GM19099 (cell line): ENCODE data around the gene ENTR1.

ENCODE experiments used
- POLR2A ChIP-seq: IDR thresholded peaks from 3 replicates; pipeline ENCODE4 v1.6.1; 2011; ENCODE audit warnings: low read depth; ENCODE audit not compliant: insufficient read length; ENCODE audit errors: extremely low read depth

ENTR1 gene

DNA sequence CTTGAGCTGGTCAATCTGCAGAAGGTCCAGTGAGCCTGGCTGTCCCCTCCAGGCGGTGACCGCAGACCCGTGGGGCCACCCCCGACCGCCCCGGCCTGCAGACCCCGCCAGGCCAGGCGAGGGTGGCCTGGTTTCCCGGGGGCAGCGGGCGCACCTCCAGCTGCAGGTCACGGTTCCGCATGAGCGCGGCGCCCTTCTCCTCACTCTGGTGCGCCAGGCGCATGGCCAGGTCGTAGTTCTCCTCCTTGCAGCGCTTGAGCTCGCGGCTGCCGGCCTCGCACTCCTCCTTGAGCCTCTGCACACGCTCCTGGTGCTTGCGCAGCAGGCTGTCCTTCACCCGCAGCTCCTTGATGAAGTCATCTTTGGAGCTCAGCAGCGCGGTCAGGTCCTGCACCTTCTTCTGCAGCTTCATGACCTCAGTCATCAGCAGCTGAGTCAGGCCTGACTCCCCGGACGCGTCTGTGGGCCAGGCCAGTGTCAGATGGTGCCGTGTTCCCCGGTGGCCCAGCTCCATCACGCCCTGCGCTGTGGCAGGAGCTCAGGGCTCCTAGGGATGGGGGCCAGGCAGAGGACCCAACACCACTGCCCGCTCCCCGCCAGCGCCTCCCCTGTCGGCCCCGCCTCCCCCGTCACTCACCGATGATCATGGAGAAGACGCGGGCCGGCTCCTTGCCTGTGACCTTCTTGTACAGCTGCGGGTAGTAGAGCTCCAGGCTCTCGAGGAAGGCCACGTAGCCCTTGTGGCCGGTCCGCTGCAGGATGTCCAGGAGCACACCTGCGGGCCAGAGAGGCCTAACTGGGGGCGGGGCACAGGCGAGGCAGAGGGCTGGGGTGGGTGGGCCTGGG is 39.5 kb downstream of the ENTR1 start:
- TF ChIP-seq POLR2A = no peak

DNA sequence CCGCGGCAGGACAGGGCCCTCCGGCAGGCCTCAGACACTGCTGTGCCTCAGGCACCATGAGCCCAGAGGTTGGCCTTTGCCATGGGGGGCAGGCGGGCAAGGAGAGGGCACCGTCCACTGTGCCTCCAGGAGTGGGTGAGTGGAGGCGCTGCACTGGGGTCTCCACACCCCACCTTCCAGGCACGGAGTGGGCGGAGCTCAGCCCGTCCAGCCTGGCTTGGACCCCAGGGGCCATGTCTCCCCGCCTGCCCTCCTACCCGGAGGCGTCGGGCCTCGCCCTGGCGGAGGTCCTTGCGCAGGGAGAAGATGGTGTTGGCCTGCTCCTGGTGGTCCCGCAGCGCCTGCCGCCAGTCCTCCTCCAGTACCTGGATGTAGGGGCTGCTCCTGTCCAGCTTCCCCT is 40.4 kb downstream of the ENTR1 start:
- TF ChIP-seq POLR2A = no peak

DNA sequence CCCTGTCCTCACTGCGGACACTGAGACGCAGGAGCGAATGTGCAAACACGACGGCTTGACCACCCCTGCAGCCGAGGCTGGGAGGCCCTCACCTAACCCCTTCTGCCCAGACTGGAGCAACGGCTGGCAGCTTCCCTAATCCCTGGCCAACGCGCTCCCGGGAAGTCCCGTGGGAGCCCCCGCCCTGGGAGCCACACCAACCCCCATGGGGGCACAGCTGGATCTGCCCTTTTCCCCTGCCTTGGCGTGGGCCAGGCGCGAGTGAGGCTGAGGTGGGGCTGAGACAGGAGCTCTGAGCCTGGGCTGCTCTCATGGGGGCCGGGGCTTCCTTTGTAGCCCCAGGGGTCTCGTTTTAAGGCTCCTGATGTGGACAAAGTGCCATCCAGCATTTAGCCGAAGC is 42.2 kb downstream of the ENTR1 start:
- no peak for TF ChIP-seq POLR2A

DNA sequence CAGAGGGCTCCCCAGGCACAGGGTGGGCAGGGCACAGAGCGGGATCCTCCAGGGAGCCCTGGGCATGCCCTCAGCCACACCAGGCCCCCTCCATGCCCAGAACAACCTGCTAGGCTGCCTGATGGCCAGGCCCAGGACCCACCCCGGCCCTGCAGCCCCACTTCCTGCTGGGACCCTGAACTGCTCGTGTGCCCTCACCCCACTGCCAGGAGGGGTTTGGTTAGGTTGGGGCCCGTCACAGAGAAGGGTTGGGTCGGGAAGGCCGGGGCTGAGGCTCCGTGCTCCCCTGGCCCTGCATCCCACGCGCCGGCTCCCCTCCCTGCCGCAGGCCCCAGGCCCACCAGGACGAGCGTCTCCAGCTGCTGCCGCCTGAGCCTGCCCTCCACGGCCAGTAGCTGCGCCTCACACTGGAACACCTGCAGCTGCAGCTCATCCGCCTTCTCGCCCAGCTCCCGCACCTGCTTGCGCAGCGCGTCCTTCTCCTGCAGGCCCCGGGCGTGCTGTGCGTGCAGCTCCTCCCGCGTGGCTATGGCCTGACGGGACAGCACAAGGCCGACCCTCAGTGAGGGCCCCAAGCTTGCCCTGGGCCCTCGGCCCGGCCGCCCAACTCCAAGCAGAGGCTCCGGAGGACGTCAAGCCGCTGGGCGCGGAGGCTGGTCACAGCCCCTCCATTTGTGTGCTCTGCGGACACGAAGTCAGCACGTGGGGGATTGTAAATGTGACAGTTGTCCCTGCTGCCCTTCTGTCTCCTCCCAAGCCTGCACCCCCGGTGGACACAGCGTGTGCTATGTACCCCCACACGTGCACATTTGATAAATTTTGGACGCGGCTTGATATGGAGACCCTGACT is 42.9 kb downstream of the ENTR1 start:
- no peak for TF ChIP-seq POLR2A

DNA sequence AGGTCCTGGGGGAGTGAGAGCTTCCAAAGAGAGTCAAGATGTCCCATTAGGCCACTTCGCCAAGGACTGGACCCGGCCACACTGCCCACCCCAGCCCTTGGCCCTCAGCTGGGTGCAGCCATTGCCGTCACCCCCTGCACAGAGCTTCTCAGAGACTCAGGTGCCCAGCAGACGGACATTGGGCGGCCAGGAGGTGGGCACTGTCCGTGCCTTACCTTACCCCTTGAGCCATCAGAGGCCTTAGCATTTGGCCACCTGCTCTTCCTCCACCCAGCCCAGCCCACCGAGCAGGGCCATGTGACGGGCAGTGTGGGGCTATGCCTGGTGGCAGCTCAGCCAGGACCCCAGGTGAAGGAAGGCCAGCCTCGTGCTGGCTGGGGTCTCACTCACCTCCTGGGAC is 43.6 kb downstream of the ENTR1 start:
- no peak for TF ChIP-seq POLR2A

DNA sequence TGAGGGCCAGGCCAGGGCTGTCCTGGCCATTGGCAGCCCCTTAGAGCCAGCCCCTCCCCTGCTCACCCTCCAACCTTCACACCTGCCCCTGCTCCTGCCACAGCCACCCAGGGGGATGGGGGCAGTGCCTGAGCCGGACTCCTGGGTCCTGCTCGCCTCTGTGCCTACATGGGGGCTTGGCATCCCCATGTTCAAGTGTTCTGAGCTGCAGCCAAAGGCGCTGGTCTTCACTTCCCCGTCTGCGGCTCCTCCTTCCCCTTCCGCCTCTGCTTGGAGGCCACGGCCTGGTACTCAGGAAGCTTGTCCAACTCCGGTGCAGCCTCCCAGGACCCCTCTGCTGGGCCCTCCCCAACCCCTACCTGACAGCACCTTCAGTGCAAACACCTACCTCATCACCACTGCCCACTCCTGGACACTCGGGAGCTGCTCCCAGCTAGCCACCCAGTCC is 44.6 kb downstream of the ENTR1 start:
- no peak for TF ChIP-seq POLR2A

DNA sequence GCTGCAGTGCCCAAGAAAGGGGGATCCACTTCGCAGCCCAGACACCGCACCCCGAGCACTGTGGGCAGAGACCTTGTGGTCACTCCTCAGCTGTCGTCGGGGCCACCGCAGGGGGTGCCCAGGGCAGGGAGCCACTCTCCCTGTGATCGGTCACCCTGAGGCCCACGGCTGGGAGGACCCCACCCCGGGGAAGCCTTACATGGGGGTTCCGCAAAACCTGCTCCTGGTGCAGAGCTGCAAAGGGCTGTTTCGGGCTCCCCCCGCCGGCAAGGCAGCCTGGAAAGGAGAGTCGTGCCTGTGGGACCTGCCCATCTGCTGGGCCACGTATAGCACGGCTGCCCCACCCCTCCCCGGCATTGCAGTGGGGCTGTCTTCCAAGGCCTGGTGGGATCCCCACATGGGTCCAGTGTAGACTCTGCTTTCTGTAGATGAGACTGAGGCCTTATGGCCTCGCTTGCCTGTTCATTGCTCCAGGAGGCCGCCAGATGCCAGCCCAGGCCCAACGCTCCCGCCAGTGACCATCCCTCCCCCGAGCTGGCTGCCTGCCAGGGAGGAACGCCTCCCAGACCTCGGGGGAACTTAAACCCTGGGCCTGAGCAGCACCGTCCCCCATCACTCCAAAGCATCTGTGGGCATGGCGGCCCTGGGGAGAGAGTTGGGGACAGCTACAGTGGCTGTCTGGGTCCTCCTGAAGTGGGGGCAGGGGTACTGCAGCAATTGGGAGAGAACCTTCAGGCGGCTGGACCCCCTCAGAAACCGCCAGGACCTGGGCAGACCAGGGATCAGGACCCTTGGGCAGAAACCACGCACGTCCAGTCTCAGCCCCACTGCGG is 45.3 kb downstream of the ENTR1 start:
- TF ChIP-seq POLR2A = no peak

DNA sequence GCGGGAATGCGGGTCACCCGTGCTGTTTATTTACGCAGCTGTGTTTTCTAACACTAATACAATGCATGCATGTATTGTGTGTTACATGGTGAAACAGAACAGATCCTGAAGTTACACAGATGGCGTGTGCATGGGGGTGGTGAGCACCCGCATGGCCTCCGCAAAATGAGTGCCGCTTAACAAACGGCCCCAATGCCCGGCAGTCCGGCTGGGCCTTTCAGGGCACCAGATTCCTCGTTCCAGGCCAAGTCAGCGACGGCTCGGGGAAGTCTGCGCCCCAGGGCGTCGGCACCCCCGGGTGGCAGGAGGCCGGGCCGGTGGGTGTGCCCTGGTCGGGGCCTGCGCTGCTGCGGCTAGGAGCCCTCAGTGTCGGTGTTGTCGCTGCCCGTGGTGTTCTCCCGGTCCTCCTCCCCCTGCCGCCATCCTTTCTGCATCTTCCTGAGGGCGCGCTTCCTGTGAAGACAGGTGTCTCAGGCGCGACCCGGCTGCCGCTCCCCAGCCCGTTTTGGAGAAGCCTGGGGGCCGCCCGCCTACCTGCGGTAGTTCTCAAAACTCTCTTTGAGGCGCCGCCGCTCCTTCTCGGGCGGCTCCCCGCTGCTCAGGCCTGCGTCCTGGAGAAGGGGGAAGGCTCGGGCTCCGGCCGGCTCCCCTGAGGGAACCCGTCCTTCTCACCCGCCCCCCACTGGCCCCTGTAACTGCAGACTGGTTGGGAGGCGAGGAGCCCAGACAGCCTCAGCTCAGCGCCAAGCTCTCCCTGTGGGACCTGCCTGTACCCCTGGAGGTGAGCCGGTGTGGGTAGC is 46.3 kb downstream of the ENTR1 start:
- TF ChIP-seq POLR2A = no peak

DNA sequence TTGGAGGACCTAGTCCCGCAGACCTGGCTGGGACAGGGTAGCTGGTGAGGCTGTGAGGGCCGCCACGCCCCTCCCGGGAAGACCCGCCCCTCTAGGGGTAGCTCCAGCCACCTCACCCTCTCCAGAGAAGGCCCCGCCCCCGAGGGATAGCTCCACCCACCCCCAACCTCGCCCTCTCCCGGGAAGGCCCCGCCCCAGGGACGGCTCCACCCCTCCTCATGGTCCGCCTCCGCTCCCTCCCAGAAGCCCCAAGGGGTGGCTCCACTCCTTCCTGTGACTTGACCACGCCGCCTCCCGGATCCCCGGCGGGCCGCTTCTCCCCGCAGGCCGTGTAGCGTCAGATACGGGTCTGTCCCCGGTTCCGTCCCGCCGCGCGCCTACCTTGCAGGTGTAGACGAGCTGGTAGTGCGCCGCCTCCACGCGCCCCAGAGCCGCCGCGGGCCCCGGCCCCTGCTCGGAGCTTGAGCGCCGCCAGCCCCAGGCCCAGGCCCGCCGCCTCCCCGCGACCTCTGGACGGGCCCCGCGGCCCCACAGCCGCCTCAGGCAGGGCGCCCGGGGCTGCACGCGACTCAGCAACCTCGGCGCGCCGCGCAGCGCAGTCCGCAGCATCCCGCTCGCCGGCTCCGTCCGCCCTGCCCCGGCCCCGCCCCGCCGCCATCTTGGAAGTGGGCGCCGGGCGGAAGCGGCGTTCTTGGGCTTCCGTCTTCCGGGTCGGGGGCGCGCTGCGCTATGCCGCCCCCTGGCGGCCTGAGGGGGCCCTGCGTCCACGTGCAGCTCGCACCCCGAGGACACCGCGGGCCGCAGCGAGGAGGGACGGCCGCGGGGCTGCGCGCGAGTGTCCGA is 47.1 kb downstream of the ENTR1 start, which contains the start of gene DNLZ:
Gene DNLZ, minus strand, starts transcription at position 639 of the 843 bp plus-strand sequence. Its CDS starts 30 bp downstream, at position 609.
- peak; percentile 80 for TF ChIP-seq POLR2A

DNA sequence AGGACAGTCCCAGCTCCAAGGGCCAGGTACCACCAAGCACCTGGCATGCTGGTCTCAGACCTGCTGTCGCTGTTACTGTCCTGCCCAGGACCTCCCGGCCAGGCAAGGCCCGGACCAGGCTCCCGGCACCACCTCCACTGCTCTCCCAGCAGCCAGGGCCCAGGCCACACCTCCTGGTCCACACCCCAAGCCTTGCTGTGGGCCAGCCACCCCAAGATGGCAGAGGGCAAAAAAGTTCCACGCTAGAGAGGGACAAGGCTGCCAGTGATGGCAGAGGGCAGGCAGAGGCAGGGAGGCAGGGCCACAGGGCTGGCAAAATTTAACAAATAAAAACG is 48.0 kb downstream of the ENTR1 start:
- no peak for TF ChIP-seq POLR2A

DNA sequence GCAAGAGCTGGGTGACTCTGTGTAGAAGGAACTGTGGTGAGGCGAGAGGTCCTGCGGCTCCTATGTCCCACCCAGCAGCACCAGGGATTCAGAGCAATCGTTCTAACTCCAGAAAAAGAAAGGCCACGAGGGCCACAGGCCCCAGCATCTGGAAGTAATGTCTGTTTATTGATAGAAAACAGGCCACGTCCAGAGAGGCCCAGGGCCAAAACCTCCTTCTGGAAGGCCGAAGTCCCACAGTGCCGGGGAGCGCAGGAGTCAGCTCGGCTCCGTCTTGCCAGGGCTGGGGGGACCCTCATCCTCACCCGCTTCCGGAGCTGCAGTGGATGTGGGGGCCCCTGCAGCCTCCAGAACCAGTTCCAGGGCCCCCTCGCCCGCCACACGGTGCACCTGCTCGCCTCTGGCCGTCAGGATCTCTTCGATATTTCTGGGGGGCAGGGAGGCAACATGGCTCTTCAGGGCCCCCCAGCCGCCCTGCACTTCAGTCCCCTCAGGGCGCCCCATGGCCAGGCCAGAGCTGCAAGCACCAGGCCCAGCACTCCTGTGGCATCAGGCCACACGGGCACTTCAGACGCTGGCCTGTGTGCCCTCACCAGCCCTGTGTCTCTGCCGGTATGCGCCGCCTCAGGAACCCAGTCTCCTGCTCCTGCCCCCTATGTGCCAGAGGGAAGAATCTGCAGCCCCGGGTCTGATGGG is 48.5 kb downstream of the ENTR1 start:
- no peak for TF ChIP-seq POLR2A

DNA sequence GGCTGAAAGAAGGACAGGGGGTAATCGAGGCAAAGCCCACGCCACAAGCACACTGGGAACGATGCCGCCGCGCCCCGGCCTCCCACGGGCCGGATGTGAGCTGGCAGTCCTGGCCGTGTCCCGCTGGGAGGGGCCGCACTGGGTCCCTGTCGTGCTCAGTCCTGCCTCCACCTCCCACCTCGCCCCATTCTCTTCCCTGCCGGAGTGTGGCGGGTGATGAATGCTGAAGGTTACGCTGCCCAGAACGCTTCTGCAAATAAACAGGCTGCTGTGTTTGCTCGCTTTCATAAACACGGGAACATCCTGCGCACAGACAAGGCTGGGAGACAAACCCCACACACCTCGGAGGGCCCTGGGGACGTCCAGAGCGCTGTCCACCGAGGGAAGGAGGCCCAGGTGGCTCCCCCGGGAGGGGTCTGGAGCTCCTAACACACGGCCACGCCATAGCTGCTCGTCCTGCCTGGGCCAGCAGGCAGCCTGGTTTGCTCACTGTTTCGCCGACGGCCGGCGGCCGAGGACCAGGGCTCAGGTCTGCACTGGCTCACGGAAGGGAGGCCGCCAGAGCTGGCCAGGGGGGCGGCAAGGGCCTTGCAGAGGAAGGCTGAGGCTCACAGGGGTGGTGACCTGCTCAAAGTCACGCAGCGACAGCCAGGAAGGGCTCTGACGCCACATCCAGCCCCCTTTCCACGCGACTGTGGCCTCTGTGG is 49.2 kb downstream of the ENTR1 start:
- TF ChIP-seq POLR2A = no peak
